Liver (tissue), 9 donors: ENCODE data around the gene TMED6. TPM values are rescaled to one million over a fixed set of nuclear protein-coding genes. Genes with fewer than 3 reads are reported as not detected.

Experiments used
- DNase-seq: peaks from one replicate; pipeline ENCODE4 v3.0.0-alpha.2; 2017; ENCODE audit warnings: low spot score
- H3K27ac ChIP-seq, 2 donors: one replicate each; pipeline ENCODE4 v1.7.0; 2013; ENCODE audit warnings: inconsistent platforms in 2 of 2, low read length in 2 of 2, control low read depth in 1 of 2, low read depth in 1 of 2, mild to moderate bottlenecking in 1 of 2
- H3K27me3 ChIP-seq, 4 donors: one replicate each; pipeline versions ENCODE4 v1.6.1 to v1.7.0; 2013; ENCODE audit warnings: low read length in 3 of 4, inconsistent platforms in 1 of 4, mild to moderate bottlenecking in 1 of 4, moderate library complexity in 1 of 4; ENCODE audit not compliant: control insufficient read depth in 4 of 4, insufficient read depth in 4 of 4
- H3K36me3 ChIP-seq, 4 donors: one replicate each; pipeline versions ENCODE4 v1.6.1 to v1.7.0; 2013; ENCODE audit warnings: low read length in 3 of 4, mild to moderate bottlenecking in 3 of 4, low read depth in 1 of 4, moderate library complexity in 1 of 4; ENCODE audit not compliant: control insufficient read depth in 4 of 4, insufficient read depth in 3 of 4
- H3K4me1 ChIP-seq, 4 donors: one replicate each; pipeline versions ENCODE4 v1.6.1 to v1.7.0; 2013; ENCODE audit warnings: low read length in 3 of 4, mild to moderate bottlenecking in 3 of 4, moderate library complexity in 1 of 4; ENCODE audit not compliant: control insufficient read depth in 4 of 4, insufficient read depth in 4 of 4
- H3K4me3 ChIP-seq, 3 donors: one replicate each; pipeline versions ENCODE4 v1.6.1 to v1.7.0; 2013; ENCODE audit warnings: low read length in 3 of 3, control low read depth in 1 of 3, low read depth in 1 of 3, mild to moderate bottlenecking in 1 of 3
- H3K9ac ChIP-seq, 2 donors: one replicate each; pipeline ENCODE4 v1.7.0; 2013; ENCODE audit warnings: low read length in 2 of 2, mild to moderate bottlenecking in 2 of 2, moderate library complexity in 2 of 2, control low read depth in 1 of 2, low read depth in 1 of 2
- H3K9me3 ChIP-seq, 4 donors: one replicate each; pipeline versions ENCODE4 v1.6.1 to v1.7.0; 2013; ENCODE audit warnings: low read length in 3 of 4; ENCODE audit not compliant: control insufficient read depth in 4 of 4
- FOXA1 ChIP-seq: IDR thresholded peaks from 2 replicates; pipeline ENCODE4 v1.6.1; 2016; ENCODE audit warnings: antibody characterized with exemption
- FOXA2 ChIP-seq: IDR thresholded peaks from 2 replicates; pipeline ENCODE4 v1.6.1; 2016; ENCODE audit warnings: antibody characterized with exemption
- GABPA ChIP-seq, 2 donors: IDR thresholded peaks in 1 of 2; conservative IDR thresholded peaks in 1 of 2; 2 replicates each; pipeline ENCODE4 v1.6.1; 2016; ENCODE audit warnings: antibody characterized with exemption in 2 of 2, mild to moderate bottlenecking in 1 of 2, moderate library complexity in 1 of 2
- HNF4G ChIP-seq: IDR thresholded peaks from 2 replicates; pipeline ENCODE4 v1.6.1; 2016; ENCODE audit warnings: antibody characterized with exemption
- JUND ChIP-seq, 2 donors: IDR thresholded peaks; 2 replicates each; pipeline ENCODE4 v1.6.1; 2016; ENCODE audit warnings: antibody characterized with exemption in 2 of 2
- RXRA ChIP-seq, 2 donors: IDR thresholded peaks; 2 replicates each; pipeline ENCODE4 v1.6.1; 2017 to 2018; ENCODE audit warnings: antibody characterized with exemption in 2 of 2, mild to moderate bottlenecking in 1 of 2
- SP1 ChIP-seq: IDR thresholded peaks from 2 replicates; pipeline ENCODE4 v1.6.1; 2018; ENCODE audit warnings: antibody characterized with exemption, mild to moderate bottlenecking
- TAF1 ChIP-seq: conservative IDR thresholded peaks from 2 replicates; pipeline ENCODE4 v1.6.1; 2016; ENCODE audit warnings: antibody characterized with exemption, mild to moderate bottlenecking
- WGBS: extraction: QIAGEN DNeasy Blood & Tissue Kit; methylation state at CpG from one replicate; pipeline ENCODE4 v1.1.7; 2013; 5-methylcytosine and 5-hydroxymethylcytosine counted together
- polyA plus RNA-seq, 2 donors: library from polyadenylated mRNA; stranded (reverse) in 1 of 2; unstranded in 1 of 2; fragments of 200-250 nt in 1 of 2; fragments of >200 nt in 1 of 2; fragmentation: Nextera tagmentation in 1 of 2; extraction: Ambion mirVana in 1 of 2; gene quantifications; one replicate each; pipeline versions ENCODE4 v1.2.1 to v1.2.3, GENCODE V29; 2013 to 2015
- total RNA-seq, 2 donors: library from RNA; depleted of rRNA; stranded (reverse); fragments of >200 nt; gene quantifications; one replicate each; pipeline ENCODE4 v1.2.3, GENCODE V29; 2014
- TF ChIP-seq, protein P1 (sequence below): IDR thresholded peaks from 2 replicates; pipeline ENCODE4 v1.6.1; 2016; ENCODE audit warnings: antibody characterized with exemption, mild to moderate bottlenecking
- TF ChIP-seq, protein P2 (sequence below): IDR thresholded peaks from 2 replicates; pipeline ENCODE4 v1.6.1; 2016; ENCODE audit warnings: antibody characterized with exemption
- TF ChIP-seq, protein P3 (sequence below): IDR thresholded peaks from 2 replicates; pipeline ENCODE4 v1.6.1; 2016; ENCODE audit warnings: antibody characterized with exemption
- TF ChIP-seq, protein P4 (sequence below): fragments of 150-350 bp; IDR thresholded peaks from 2 replicates; pipeline ENCODE4 v1.5.1; 2017; ENCODE audit warnings: improper control_type of control experiment, low read depth, low read length; ENCODE audit not compliant: missing input control
- TF ChIP-seq, protein P5 (sequence below): IDR thresholded peaks from 2 replicates; pipeline ENCODE4 v1.6.1; 2016; ENCODE audit warnings: antibody characterized with exemption
- donor health status: healthy.
- donor health status: healthy.
- donor health status: healthy.
- donor health status: healthy.
- donor health status: healthy.

TMED6 gene
- total and polyA plus RNA-seq, 4 donors: 0.18 to 46.2 (median 11.0) TPM

DNA sequence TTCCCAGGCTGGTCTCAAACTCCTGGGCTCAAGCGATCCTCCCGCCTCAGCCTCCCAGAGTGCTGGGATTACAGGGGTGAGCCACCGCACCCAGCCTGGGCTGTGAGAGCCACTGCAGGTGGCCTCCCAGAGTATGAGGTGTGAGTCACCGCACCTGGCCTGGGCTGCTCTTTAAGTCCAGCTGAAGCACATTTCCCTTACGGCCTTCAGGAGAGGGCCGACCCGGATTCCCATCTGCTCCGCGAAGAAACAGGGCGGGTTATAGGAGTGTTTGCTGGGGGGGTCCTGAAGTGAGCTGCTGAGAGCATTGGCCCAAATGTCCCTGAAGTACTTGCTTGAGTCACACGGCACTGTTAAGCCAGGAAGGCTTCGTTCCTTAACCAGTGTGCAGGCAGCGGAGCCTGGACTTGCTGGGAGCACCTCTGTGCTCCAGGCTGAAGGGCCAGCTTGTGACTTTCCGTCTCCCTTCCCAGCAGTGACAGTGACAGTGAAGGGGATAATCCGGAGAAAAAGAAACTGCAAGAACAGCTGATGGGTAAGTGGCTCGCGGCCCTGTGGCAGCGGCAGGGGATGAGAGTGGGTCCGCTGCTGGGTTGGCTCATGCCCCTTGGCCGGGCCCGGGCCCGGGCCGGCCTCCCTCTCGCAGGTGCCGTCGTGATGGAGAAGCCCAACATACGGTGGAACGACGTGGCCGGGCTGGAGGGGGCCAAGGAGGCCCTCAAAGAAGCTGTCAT lies 33.2 kb downstream of the TMED6 start:
- H3K4me3 ChIP-seq: no peak overlapping the region
- WGBS: 97% methylated on average over 30 of the region's 30 CpGs
- DNase-seq: no peak
- H3K9ac ChIP-seq: no peak overlapping the region
- H3K36me3 ChIP-seq: peaks cover 23 to 50% (median 37%) of the 10 kb centered on the region in 4 donors
- peaks cover 13 to 63% (median 49%) of the 10 kb centered on the region in 4 donors for H3K4me1 ChIP-seq
- peak overlapping the region in 1 of 2 donors; percentile 44 for H3K27ac ChIP-seq
- no peak for TF ChIP-seq SP1
- TF ChIP-seq, protein P1, sequence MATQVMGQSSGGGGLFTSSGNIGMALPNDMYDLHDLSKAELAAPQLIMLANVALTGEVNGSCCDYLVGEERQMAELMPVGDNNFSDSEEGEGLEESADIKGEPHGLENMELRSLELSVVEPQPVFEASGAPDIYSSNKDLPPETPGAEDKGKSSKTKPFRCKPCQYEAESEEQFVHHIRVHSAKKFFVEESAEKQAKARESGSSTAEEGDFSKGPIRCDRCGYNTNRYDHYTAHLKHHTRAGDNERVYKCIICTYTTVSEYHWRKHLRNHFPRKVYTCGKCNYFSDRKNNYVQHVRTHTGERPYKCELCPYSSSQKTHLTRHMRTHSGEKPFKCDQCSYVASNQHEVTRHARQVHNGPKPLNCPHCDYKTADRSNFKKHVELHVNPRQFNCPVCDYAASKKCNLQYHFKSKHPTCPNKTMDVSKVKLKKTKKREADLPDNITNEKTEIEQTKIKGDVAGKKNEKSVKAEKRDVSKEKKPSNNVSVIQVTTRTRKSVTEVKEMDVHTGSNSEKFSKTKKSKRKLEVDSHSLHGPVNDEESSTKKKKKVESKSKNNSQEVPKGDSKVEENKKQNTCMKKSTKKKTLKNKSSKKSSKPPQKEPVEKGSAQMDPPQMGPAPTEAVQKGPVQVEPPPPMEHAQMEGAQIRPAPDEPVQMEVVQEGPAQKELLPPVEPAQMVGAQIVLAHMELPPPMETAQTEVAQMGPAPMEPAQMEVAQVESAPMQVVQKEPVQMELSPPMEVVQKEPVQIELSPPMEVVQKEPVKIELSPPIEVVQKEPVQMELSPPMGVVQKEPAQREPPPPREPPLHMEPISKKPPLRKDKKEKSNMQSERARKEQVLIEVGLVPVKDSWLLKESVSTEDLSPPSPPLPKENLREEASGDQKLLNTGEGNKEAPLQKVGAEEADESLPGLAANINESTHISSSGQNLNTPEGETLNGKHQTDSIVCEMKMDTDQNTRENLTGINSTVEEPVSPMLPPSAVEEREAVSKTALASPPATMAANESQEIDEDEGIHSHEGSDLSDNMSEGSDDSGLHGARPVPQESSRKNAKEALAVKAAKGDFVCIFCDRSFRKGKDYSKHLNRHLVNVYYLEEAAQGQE: no peak
- TF ChIP-seq FOXA1: no peak
- no peak for TF ChIP-seq FOXA2
- TF ChIP-seq, protein P2, sequence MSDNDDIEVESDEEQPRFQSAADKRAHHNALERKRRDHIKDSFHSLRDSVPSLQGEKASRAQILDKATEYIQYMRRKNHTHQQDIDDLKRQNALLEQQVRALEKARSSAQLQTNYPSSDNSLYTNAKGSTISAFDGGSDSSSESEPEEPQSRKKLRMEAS: no peak
- TF ChIP-seq HNF4G: no peak
- TF ChIP-seq, protein P3, sequence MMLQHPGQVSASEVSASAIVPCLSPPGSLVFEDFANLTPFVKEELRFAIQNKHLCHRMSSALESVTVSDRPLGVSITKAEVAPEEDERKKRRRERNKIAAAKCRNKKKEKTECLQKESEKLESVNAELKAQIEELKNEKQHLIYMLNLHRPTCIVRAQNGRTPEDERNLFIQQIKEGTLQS: no peak
- TF ChIP-seq, protein P4, sequence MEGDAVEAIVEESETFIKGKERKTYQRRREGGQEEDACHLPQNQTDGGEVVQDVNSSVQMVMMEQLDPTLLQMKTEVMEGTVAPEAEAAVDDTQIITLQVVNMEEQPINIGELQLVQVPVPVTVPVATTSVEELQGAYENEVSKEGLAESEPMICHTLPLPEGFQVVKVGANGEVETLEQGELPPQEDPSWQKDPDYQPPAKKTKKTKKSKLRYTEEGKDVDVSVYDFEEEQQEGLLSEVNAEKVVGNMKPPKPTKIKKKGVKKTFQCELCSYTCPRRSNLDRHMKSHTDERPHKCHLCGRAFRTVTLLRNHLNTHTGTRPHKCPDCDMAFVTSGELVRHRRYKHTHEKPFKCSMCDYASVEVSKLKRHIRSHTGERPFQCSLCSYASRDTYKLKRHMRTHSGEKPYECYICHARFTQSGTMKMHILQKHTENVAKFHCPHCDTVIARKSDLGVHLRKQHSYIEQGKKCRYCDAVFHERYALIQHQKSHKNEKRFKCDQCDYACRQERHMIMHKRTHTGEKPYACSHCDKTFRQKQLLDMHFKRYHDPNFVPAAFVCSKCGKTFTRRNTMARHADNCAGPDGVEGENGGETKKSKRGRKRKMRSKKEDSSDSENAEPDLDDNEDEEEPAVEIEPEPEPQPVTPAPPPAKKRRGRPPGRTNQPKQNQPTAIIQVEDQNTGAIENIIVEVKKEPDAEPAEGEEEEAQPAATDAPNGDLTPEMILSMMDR: no peak
- no peak for TF ChIP-seq TAF1
- no peak for TF ChIP-seq JUND (IDR thresholded peaks at IDR 0.05)
- TF ChIP-seq, protein P5, sequence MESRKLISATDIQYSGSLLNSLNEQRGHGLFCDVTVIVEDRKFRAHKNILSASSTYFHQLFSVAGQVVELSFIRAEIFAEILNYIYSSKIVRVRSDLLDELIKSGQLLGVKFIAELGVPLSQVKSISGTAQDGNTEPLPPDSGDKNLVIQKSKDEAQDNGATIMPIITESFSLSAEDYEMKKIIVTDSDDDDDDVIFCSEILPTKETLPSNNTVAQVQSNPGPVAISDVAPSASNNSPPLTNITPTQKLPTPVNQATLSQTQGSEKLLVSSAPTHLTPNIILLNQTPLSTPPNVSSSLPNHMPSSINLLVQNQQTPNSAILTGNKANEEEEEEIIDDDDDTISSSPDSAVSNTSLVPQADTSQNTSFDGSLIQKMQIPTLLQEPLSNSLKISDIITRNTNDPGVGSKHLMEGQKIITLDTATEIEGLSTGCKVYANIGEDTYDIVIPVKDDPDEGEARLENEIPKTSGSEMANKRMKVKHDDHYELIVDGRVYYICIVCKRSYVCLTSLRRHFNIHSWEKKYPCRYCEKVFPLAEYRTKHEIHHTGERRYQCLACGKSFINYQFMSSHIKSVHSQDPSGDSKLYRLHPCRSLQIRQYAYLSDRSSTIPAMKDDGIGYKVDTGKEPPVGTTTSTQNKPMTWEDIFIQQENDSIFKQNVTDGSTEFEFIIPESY: no peak
- no peak for TF ChIP-seq RXRA (IDR thresholded peaks at IDR 0.05)
- no peaks in the 10 kb centered on the region for H3K27me3 ChIP-seq
- H3K9me3 ChIP-seq: no peaks in the 10 kb centered on the region

DNA sequence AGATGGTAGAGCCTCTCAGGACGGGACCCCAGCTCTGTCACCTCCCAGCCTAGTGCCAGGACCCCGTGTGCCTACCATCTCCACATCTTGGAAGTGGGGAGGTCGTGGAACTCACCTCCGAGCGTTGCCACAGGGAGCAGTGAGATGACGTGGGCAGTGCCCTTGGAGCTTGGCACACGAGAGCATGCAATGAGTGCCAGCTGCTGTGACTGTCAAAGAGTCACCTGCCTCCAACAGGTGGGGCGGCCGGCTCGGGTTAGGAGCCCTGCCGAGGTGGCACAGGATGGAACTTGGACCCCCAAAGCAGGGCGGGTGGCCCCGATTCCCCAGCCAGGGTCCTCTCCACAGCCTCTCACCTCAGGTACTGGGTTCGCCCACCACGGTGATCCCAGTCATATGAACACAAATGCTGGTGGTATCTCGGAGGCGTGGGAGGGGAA lies 35.0 kb downstream of the TMED6 start:
- H3K27me3 ChIP-seq: no peaks in the 10 kb centered on the region
- H3K9ac ChIP-seq: no peak overlapping the region
- peak overlapping the region; percentile 75 to 80 for H3K27ac ChIP-seq
- H3K4me1 ChIP-seq: peaks cover 16 to 66% (median 52%) of the 10 kb centered on the region in 4 donors
- H3K36me3 ChIP-seq: peaks cover 23 to 34% (median 27%) of the 10 kb centered on the region in 4 donors
- no peaks in the 10 kb centered on the region for H3K9me3 ChIP-seq
- H3K4me3 ChIP-seq: no peak overlapping the region
- DNase-seq: no peak
- 55% methylated on average over 17 of the region's 17 CpGs for WGBS
- TF ChIP-seq SP1 (peak; percentile 25), HNF4G (no peak), GABPA (IDR thresholded peaks at IDR 0.05 in 1 of 2, conservative IDR thresholded peaks at IDR 0.05 in 1 of 2) (no peak), FOXA2 (no peak), JUND (IDR thresholded peaks at IDR 0.05) (no peak)
- TF ChIP-seq, protein P5: no peak
- TF ChIP-seq, protein P1: no peak
